Adrenal gland (tissue), 5 donors: ENCODE data around the gene PATJ.

Source experiments
- POLR2A ChIP-seq, 2 donors: fragments of 450-650 bp; IDR thresholded peaks; one replicate each; pipeline ENCODE4 v1.6.1; 2017; ENCODE audit warnings: antibody characterized with exemption in 2 of 2, mild to moderate bottlenecking in 2 of 2, moderate library complexity in 1 of 2
- TF ChIP-seq, protein P1 (sequence below), 6 experiments: fragments of 450-650 bp in 4 of 6; fragments of 200-600 bp in 2 of 6; sonication (generic) in 1 of 6; IDR thresholded peaks; 1 replicate in 5 of 6; 2 replicates in 1 of 6; pipeline versions ENCODE4 v1.5.1 to v1.8.0; 2016 to 2021; ENCODE audit warnings: antibody characterized with exemption in 6 of 6, mild to moderate bottlenecking in 2 of 6, moderate library complexity in 1 of 6
- donor health status: DM: no; HTN: no; CAD: no.

DNA sequence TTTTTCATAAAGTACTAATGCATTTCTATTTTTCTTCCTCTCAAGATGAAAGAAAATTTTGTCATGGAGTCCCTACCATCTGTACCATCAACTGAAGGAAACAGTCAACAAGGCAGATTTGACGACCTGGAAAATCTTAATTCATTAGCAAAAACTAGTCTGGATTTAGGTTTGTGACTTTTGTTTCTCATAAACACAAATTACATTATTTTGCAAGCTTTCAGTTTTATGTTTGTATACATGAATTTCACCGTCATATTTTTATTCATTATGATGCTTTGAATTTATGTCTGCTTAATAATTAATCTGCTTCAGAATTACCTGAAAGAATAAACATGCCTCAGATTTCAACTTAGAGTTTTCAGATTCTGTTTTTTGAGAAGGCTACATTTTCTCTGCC lies 132.9 kb downstream of the PATJ start:
- TF ChIP-seq, protein P1, sequence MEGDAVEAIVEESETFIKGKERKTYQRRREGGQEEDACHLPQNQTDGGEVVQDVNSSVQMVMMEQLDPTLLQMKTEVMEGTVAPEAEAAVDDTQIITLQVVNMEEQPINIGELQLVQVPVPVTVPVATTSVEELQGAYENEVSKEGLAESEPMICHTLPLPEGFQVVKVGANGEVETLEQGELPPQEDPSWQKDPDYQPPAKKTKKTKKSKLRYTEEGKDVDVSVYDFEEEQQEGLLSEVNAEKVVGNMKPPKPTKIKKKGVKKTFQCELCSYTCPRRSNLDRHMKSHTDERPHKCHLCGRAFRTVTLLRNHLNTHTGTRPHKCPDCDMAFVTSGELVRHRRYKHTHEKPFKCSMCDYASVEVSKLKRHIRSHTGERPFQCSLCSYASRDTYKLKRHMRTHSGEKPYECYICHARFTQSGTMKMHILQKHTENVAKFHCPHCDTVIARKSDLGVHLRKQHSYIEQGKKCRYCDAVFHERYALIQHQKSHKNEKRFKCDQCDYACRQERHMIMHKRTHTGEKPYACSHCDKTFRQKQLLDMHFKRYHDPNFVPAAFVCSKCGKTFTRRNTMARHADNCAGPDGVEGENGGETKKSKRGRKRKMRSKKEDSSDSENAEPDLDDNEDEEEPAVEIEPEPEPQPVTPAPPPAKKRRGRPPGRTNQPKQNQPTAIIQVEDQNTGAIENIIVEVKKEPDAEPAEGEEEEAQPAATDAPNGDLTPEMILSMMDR (IDR thresholded peaks at IDR 0.05), result no peak
- TF ChIP-seq POLR2A (IDR thresholded peaks at IDR 0.05), result no peak
